Astrocyte (in vitro differentiated cells and primary cell): ENCODE results near the gene LAMTOR3. TPM values are rescaled to one million over a fixed set of nuclear protein-coding genes. Genes with fewer than 3 reads are reported as not detected.

Experiments used
- DNase-seq: peaks from one replicate; pipeline ENCODE4 v3.0.0-alpha.2; 2010; ENCODE audit warnings: low read depth
- FAIRE-seq: peaks from 2 replicates; lab custom pipeline; 2011; peaks lifted over from hg19 to GRCh38; lab: Jason Lieb, UNC
- H2AFZ ChIP-seq: 2 replicates; pipeline ENCODE4 v1.6.0; 2012; ENCODE audit warnings: low read depth, low read length, inconsistent platforms
- H3K27ac ChIP-seq: 2 replicates; pipeline ENCODE4 v1.5.1; 2011; ENCODE audit warnings: low read depth, low read length, inconsistent platforms
- H3K27me3 ChIP-seq: 2 replicates; pipeline ENCODE4 v1.6.0; 2011; ENCODE audit warnings: low read length, inconsistent platforms; ENCODE audit not compliant: insufficient read depth
- H3K36me3 ChIP-seq: 2 replicates; pipeline ENCODE4 v1.5.1; 2011; ENCODE audit warnings: low read length, inconsistent platforms; ENCODE audit not compliant: insufficient read depth
- H3K4me1 ChIP-seq: 2 replicates; pipeline ENCODE4 v1.5.1; 2011; ENCODE audit warnings: low read length, inconsistent platforms; ENCODE audit not compliant: insufficient read depth
- H3K4me2 ChIP-seq: 2 replicates; pipeline ENCODE4 v1.6.0; 2012; ENCODE audit warnings: low read length, inconsistent platforms
- H3K4me3 ChIP-seq: 2 replicates; pipeline ENCODE4 v1.5.1; 2011; ENCODE audit warnings: low read depth, mild to moderate bottlenecking, low read length, inconsistent platforms; ENCODE audit not compliant: insufficient read depth
- H3K79me2 ChIP-seq: 2 replicates; pipeline ENCODE4 v1.6.0; 2012; ENCODE audit warnings: mild to moderate bottlenecking, low read length, inconsistent platforms; ENCODE audit not compliant: insufficient read depth
- H3K9ac ChIP-seq: 2 replicates; pipeline ENCODE4 v1.6.0; 2012; ENCODE audit warnings: mild to moderate bottlenecking, low read length, inconsistent platforms
- H3K9me3 ChIP-seq: 2 replicates; pipeline ENCODE4 v1.5.1; 2012; ENCODE audit warnings: low read depth, mild to moderate bottlenecking, low read length, inconsistent platforms; ENCODE audit not compliant: insufficient read depth
- H4K20me1 ChIP-seq: 2 replicates; pipeline ENCODE4 v1.6.0; 2012; ENCODE audit warnings: low read length, inconsistent platforms; ENCODE audit not compliant: insufficient read depth
- H3K27ac Mint-ChIP-seq: one replicate; pipeline ENCODE4 v1.8.0; 2021; ENCODE audit warnings: mild to moderate bottlenecking, mixed read lengths; ENCODE audit not compliant: unreplicated experiment
- H3K27me3 Mint-ChIP-seq: one replicate; pipeline ENCODE4 v1.8.0; 2021; ENCODE audit warnings: low read depth, mixed read lengths; ENCODE audit not compliant: unreplicated experiment
- H3K36me3 Mint-ChIP-seq: one replicate; pipeline ENCODE4 v1.8.0; 2021; ENCODE audit warnings: low read depth, mixed read lengths; ENCODE audit not compliant: unreplicated experiment
- H3K4me1 Mint-ChIP-seq: one replicate; pipeline ENCODE4 v1.8.0; 2021; ENCODE audit warnings: low read depth, mixed read lengths; ENCODE audit not compliant: unreplicated experiment
- H3K4me3 Mint-ChIP-seq: one replicate; pipeline ENCODE4 v1.8.0; 2021; ENCODE audit warnings: mild to moderate bottlenecking, moderate library complexity, mixed read lengths; ENCODE audit not compliant: unreplicated experiment
- H3K9me3 Mint-ChIP-seq: one replicate; pipeline ENCODE4 v1.8.0; 2021; ENCODE audit warnings: mild to moderate bottlenecking, mixed read lengths; ENCODE audit not compliant: unreplicated experiment
- EZH2 ChIP-seq: IDR thresholded peaks from 2 replicates; pipeline ENCODE4 v1.6.1; 2012; ENCODE audit warnings: mild to moderate bottlenecking, low read length, inconsistent platforms; ENCODE audit not compliant: insufficient read depth
- total RNA-seq: library from RNA; stranded (reverse); gene quantifications from 2 replicates; pipeline ENCODE4 v1.2.1, GENCODE V29; 2021
- TF ChIP-seq, protein P1 (sequence below): IDR thresholded peaks from 2 replicates; pipeline ENCODE4 v1.5.1; 2011; ENCODE audit warnings: low read depth, mild to moderate bottlenecking, inconsistent platforms, low read length, moderate library complexity; ENCODE audit not compliant: insufficient read depth

LAMTOR3 gene
- total RNA-seq, 1 donor from 2014 or later: 53.9 TPM

DNA sequence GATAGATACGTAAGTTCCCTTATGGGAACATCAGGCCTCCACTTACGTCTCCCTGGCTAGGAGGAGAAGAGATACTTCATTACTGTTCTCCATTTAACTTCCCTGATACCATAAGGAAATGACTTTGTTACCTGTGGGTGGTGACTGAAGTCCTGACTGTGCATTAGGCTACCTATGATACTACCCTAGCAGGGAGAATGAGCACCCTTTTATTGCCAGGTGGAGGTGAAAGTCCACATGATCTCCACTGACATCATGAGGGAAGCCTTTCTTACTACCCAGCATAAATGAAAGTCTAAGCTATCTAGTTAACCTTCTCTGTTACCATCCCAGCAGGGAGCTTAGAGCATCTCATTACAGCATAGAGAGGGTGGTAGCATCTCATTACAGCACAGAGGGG is 24.4 kb upstream of the LAMTOR3 start:
- FAIRE-seq (no peak), DNase-seq (no peak)
- no peak overlapping the region for H3K27ac Mint-ChIP-seq
- peaks cover 9% of the 10 kb centered on the region for H3K36me3 ChIP-seq
- no peak overlapping the region for H3K4me2 ChIP-seq
- no peak overlapping the region for H3K27ac ChIP-seq
- H3K4me1 Mint-ChIP-seq: no peaks in the 10 kb centered on the region
- no peaks in the 10 kb centered on the region for H3K27me3 Mint-ChIP-seq
- no peaks in the 10 kb centered on the region for H3K27me3 ChIP-seq
- H3K9ac ChIP-seq: no peak overlapping the region
- TF ChIP-seq, protein P1, sequence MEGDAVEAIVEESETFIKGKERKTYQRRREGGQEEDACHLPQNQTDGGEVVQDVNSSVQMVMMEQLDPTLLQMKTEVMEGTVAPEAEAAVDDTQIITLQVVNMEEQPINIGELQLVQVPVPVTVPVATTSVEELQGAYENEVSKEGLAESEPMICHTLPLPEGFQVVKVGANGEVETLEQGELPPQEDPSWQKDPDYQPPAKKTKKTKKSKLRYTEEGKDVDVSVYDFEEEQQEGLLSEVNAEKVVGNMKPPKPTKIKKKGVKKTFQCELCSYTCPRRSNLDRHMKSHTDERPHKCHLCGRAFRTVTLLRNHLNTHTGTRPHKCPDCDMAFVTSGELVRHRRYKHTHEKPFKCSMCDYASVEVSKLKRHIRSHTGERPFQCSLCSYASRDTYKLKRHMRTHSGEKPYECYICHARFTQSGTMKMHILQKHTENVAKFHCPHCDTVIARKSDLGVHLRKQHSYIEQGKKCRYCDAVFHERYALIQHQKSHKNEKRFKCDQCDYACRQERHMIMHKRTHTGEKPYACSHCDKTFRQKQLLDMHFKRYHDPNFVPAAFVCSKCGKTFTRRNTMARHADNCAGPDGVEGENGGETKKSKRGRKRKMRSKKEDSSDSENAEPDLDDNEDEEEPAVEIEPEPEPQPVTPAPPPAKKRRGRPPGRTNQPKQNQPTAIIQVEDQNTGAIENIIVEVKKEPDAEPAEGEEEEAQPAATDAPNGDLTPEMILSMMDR: no peak
- no peak for TF ChIP-seq EZH2
- H3K79me2 ChIP-seq: peaks cover 10% of the 10 kb centered on the region
- H3K4me1 ChIP-seq: no peaks in the 10 kb centered on the region
- H3K4me3 Mint-ChIP-seq: no peak overlapping the region
- H3K9me3 Mint-ChIP-seq: peaks cover 6% of the 10 kb centered on the region
- no peaks in the 10 kb centered on the region for H4K20me1 ChIP-seq
- H3K36me3 Mint-ChIP-seq: peaks cover 16% of the 10 kb centered on the region
- no peak overlapping the region for H3K4me3 ChIP-seq
- no peak overlapping the region for H2AFZ ChIP-seq
- no peaks in the 10 kb centered on the region for H3K9me3 ChIP-seq

DNA sequence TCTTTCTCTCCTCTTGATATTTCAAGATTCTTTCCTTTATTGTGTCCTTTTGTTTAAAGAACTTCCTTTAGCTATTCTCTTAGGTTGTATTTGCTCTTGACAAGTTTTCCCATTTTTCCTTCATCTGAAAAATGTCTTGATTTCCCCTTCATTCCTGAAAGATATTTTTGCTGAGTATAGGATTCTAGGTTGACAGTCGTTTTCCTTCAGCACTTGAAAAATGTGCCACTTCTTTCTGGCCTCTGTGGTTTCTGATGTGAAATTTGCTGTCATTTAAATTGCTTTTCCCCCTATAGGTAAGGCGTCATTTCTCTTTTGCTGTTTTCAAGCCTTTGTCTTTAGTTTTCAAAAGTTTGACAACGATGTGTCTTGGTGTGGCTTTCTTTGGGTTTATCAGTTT is 23.3 kb upstream of the LAMTOR3 start:
- peaks cover 6% of the 10 kb centered on the region for H3K9me3 Mint-ChIP-seq
- DNase-seq (no peak), FAIRE-seq (no peak)
- no peaks in the 10 kb centered on the region for H3K4me1 Mint-ChIP-seq
- Histone ChIP-seq H3K27me3 (no peaks in the 10 kb centered on the region), H3K4me3 (no peak overlapping the region), H3K9ac (no peak overlapping the region), H3K4me1 (no peaks in the 10 kb centered on the region), H3K79me2 (peaks cover 8% of the 10 kb centered on the region), H3K36me3 (peaks cover 6% of the 10 kb centered on the region), H2AFZ (no peak overlapping the region), H4K20me1 (no peaks in the 10 kb centered on the region), H3K27ac (no peak overlapping the region), H3K4me2 (no peak overlapping the region), H3K9me3 (no peaks in the 10 kb centered on the region)
- no peak overlapping the region for H3K27ac Mint-ChIP-seq
- H3K4me3 Mint-ChIP-seq: no peak overlapping the region
- H3K27me3 Mint-ChIP-seq: no peaks in the 10 kb centered on the region
- H3K36me3 Mint-ChIP-seq: peaks cover 17% of the 10 kb centered on the region
- TF ChIP-seq, protein P1: no peak
- no peak for TF ChIP-seq EZH2

DNA sequence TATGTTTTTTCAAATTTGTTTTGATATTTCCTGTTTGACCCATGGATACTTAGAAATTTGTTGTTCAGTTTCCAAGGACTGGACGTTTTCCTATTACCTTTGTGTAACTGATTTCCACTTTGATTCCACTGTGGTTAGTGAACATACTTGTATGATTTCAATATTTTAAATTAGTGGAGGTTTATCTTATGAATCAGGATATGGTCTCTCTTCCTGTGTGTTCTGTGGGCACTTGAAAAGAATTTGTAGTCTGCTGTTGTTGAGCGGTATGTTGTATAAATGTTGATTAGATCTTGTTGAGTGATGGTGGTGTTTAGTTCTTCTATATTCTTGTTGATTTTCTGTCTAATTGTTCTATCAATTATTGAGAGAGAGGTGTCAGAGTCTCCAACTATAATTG is 21.2 kb upstream of the LAMTOR3 start:
- Histone ChIP-seq H3K27ac (no peak overlapping the region), H3K9ac (no peak overlapping the region), H3K9me3 (no peaks in the 10 kb centered on the region), H4K20me1 (no peaks in the 10 kb centered on the region), H2AFZ (no peak overlapping the region), H3K36me3 (peaks cover 3% of the 10 kb centered on the region), H3K4me2 (no peak overlapping the region), H3K27me3 (no peaks in the 10 kb centered on the region), H3K4me3 (no peak overlapping the region), H3K4me1 (no peaks in the 10 kb centered on the region), H3K79me2 (peaks cover 5% of the 10 kb centered on the region)
- DNase-seq (no peak), FAIRE-seq (peak; percentile 56)
- peaks cover 6% of the 10 kb centered on the region for H3K9me3 Mint-ChIP-seq
- H3K36me3 Mint-ChIP-seq: peaks cover 17% of the 10 kb centered on the region
- H3K27ac Mint-ChIP-seq: no peak overlapping the region
- H3K27me3 Mint-ChIP-seq: no peaks in the 10 kb centered on the region
- no peaks in the 10 kb centered on the region for H3K4me1 Mint-ChIP-seq
- no peak overlapping the region for H3K4me3 Mint-ChIP-seq
- TF ChIP-seq, protein P1: no peak
- no peak for TF ChIP-seq EZH2
